GM12874 (cell line): Measurements from ENCODE around the gene SLC4A7.

Experiments
- CTCF ChIP-seq: IDR thresholded peaks from 2 replicates; pipeline ENCODE4 v1.5.1; 2011; ENCODE audit warnings: low read depth, mild to moderate bottlenecking, control low read depth, low read length, moderate library complexity; ENCODE audit not compliant: insufficient read depth

The SLC4A7 gene

GRCh38 chr3:27423463-27423862, 60.7 kb downstream of the SLC4A7 start:
- no peak for TF ChIP-seq CTCF

DNA sequence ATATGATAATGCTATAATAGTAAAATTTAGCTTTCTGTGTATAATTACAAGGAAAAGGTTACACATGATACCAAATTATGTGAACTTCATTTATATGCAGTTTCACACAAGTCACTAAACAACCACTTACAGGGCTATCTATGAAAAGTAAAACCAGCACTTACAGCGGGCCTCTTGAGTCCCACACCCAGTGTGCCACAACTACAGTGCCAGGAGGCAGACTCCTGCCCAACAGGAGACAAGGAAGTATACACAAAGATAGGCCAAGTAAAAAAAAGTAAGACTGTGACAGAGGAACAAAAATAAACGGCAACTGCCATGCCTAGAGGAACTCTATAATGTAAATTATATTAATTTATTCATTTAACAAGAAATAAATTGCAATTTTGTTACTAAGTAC, 61.6 kb downstream of the SLC4A7 start:
- no peak for TF ChIP-seq CTCF

DNA sequence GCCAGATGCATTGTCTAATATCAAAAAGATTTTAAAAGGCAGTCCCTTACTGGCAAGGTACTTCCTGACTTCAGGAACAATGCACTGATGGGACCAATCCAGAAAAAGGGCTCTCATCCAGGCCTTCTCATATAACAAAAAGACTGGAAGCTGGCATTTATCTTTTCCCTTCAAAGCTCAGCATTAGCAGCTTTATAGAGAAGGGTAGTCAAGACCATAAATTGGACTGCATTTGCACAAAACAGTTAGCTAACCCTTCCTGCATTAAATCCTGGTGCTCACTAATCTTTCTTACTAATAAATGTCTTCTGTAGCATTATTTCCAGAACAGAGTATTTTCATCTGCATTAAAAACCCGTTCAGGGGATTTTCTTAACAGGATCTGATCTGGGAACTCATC, 69.0 kb downstream of the SLC4A7 start:
- TF ChIP-seq CTCF = no peak

DNA sequence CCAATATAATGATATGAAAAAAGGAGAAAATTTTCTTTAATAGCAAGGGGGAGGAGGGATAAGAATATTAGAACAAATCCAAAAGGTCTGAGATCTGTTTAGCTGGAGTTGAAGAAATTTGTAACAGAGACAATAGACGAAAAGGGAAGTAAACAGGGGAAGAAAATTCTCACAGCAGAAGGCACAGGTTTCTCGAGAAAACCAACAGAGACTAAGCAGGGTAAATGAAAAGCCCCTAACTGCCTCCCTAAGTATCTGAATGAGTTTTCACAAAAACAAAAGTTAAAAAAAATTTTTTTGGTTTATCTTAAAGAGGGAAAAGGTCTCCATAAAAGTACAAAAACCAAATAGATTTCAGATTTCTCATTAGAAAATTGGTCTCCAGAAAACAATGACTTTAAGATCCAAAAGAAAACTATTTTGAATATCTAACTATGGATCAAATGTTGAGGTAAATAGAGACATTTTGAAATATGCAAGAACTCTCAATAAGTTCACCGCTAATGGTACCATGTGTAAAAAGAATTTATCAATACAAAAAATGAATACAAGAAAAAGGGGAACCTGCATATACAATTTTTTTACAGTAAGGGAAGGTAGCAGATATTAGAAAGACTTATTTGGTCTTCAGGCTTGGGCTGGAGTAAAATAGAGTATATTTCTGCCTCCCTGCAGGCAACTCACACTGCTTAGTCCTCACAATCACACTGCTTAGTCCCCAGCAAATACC, 91.1 kb downstream of the SLC4A7 start:
- no peak for TF ChIP-seq CTCF

GRCh38 chr3:27391796-27392195, 92.4 kb downstream of the SLC4A7 start:
- TF ChIP-seq CTCF = no peak

DNA sequence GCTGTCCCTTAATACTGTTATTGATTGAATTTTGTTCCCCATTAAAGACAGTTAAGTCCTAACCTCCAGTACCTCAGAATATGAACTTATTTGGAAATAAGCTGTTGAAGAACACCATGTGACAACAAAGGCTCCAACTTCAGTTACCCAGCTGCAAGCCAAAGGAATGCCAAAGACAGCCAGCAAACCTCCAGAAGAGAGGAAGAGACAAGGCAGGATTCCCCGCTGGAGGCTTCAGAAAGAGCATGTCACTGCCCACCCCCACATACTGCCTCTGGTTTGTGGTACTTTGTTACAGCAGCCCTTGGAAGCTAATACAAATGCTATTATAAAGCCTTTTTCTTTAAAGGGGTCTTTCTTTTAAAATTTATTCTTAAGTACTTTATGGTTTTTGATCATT, 96.6 kb downstream of the SLC4A7 start:
- no peak for TF ChIP-seq CTCF

- TF ChIP-seq CTCF = no peak
These were observed 98.7 kb downstream of the SLC4A7 start for GRCh38 chr3:27385504-27385903.
